K562 (cell line): ENCODE results near the gene DSG3. TPM values are rescaled to one million over a fixed set of nuclear protein-coding genes. Genes with fewer than 3 reads are reported as not detected.
A peak's percentile ranks its signal among the peaks of the same experiment; 100 is the strongest.

Experiments used
- ATAC-seq: fragments of 200-7000 bp; cut with Tn5 transposase; 3 replicates; pipeline ENCODE4 v1.9.1; 2020; ENCODE audit warnings: moderate library complexity
- BruUV-seq: library from RNA; stranded (reverse); fragments of 400-500 nt; replicated peaks from 2 replicates; lab custom pipeline; 2021; lab: Mats Ljungman, UMichigan
- CTCF ChIA-PET: fragments of 300-600 bp; formaldehyde crosslinking; extraction: SDS; loops from one replicate; lab custom pipeline; 2021; ENCODE audit warnings: low intra/inter-chr PET ratio; lab: Yijun Ruan, JAX
- POLR2A ChIA-PET: fragments of 300-600, 350-650 bp; sonication (Branson Sonifier 250); formaldehyde crosslinking; extraction: SDS; loops from one replicate; lab custom pipeline; 2021; ENCODE audit warnings: antibody characterized with exemption, inconsistent platforms; lab: Yijun Ruan, JAX
- DNase-seq, 4 experiments: peaks; one replicate each; pipeline versions ENCODE4 v3.0.0 to v3.0.0-alpha.2; 2011 to 2018; ENCODE audit warnings: low spot score in 3 of 4, mixed read lengths in 3 of 4; ENCODE audit errors: extremely low read depth in 1 of 4
- FAIRE-seq: peaks from 2 replicates; lab custom pipeline; 2011; peaks lifted over from hg19 to GRCh38; lab: Jason Lieb, UNC
- H2AFZ ChIP-seq: 2 replicates; pipeline ENCODE4 v1.6.0; 2011; ENCODE audit warnings: low read depth, low read length, control low read depth, inconsistent platforms
- H3K27ac ChIP-seq: fragments of 200-600 bp; 3 replicates; pipeline ENCODE4 v1.8.0; 2011; ENCODE audit warnings: low read depth, mild to moderate bottlenecking, control low read depth, inconsistent platforms, low read length, moderate library complexity, mixed read lengths; ENCODE audit errors: extremely low read depth
- H3K27me3 ChIP-seq, 2 experiments: fragments of 300-600 bp in 1 of 2; 2 replicates in 1 of 2; 3 replicates in 1 of 2; pipeline versions ENCODE4 v1.6.0 to v1.8.0; 2011; ENCODE audit warnings: inconsistent platforms in 2 of 2, low read length in 2 of 2, mild to moderate bottlenecking in 1 of 2, mixed read lengths in 1 of 2, moderate library complexity in 1 of 2; ENCODE audit not compliant: control insufficient read depth in 2 of 2, insufficient read depth in 2 of 2
- H3K36me3 ChIP-seq: fragments of 300-600 bp; 3 replicates; pipeline ENCODE4 v1.8.0; 2011; ENCODE audit warnings: mild to moderate bottlenecking, low read length, inconsistent platforms; ENCODE audit not compliant: control insufficient read depth, insufficient read depth
- H3K4me1 ChIP-seq, 2 experiments: fragments of 200-600 bp in 1 of 2; replicated peaks in 1 of 2; 2 replicates in 1 of 2; 3 replicates in 1 of 2; pipeline versions ENCODE4 v1.5.1 to v1.8.0; 2011; ENCODE audit warnings: inconsistent platforms in 2 of 2, low read length in 2 of 2, mild to moderate bottlenecking in 1 of 2, mixed read lengths in 1 of 2, moderate library complexity in 1 of 2; ENCODE audit not compliant: control insufficient read depth in 2 of 2, insufficient read depth in 2 of 2
- H3K4me2 ChIP-seq: 2 replicates; pipeline ENCODE4 v1.6.1; 2011; ENCODE audit warnings: low read length, control low read depth, inconsistent platforms, mixed read lengths; ENCODE audit not compliant: insufficient read depth
- H3K4me3 ChIP-seq: fragments of 200-600 bp; sonication (generic), shearing (Covaris generic); 2 replicates; pipeline ENCODE4 v1.5.1; 2016; ENCODE audit warnings: control low read depth, inconsistent platforms
- H3K79me2 ChIP-seq: fragments of 200-600 bp; 3 replicates; pipeline ENCODE4 v1.8.0; 2011; ENCODE audit warnings: low read length, inconsistent platforms; ENCODE audit not compliant: control insufficient read depth, insufficient read depth
- H3K9ac ChIP-seq, 2 experiments: 2 replicates each; pipeline versions ENCODE4 v1.6.0 to v1.6.1; 2011; ENCODE audit warnings: low read depth in 2 of 2, low read length in 2 of 2, control low read depth in 1 of 2, inconsistent platforms in 1 of 2, mild to moderate bottlenecking in 1 of 2, mixed read lengths in 1 of 2; ENCODE audit not compliant: insufficient read depth in 1 of 2
- H3K9me1 ChIP-seq: one replicate; pipeline ENCODE4 v1.6.0; 2011; ENCODE audit warnings: inconsistent platforms, mild to moderate bottlenecking, low read length, moderate library complexity; ENCODE audit not compliant: control insufficient read depth, insufficient read depth
- H3K9me3 ChIP-seq: replicated peaks from 2 replicates; pipeline ENCODE4 v1.5.1; 2011; ENCODE audit warnings: low read depth, low read length, inconsistent platforms; ENCODE audit not compliant: control insufficient read depth, insufficient read depth
- H4K20me1 ChIP-seq: replicated peaks from 2 replicates; pipeline ENCODE4 v1.6.1; 2011; ENCODE audit warnings: low read length, inconsistent platforms, mixed read lengths; ENCODE audit not compliant: control insufficient read depth, insufficient read depth
- CBFA2T3 ChIP-seq: fragments of 450-650 bp; IDR thresholded peaks from 2 replicates; pipeline ENCODE4 v1.6.1; 2017
- CHCHD3 ChIP-seq: fragments of 250-450 bp; sonication (Bioruptor Pico); IDR thresholded peaks from 2 replicates; pipeline ENCODE4 v2.1.2; 2022; ENCODE audit warnings: mild to moderate bottlenecking
- FOS ChIP-seq: IDR thresholded peaks from 3 replicates; pipeline ENCODE4 v1.6.1; 2011; ENCODE audit not compliant: insufficient read length; ENCODE audit errors: extremely low read depth
- FOSL1 ChIP-seq: fragments of 200-800 bp; sonication (Bioruptor generic); conservative IDR thresholded peaks from 2 replicates; pipeline ENCODE4 v1.6.1; 2016; ENCODE audit warnings: missing genetic modification characterization, missing compliant biosample characterization
- FOXA1 ChIP-seq: fragments of 450-650 bp; IDR thresholded peaks from 2 replicates; pipeline ENCODE4 v1.6.1; 2016; ENCODE audit warnings: mild to moderate bottlenecking, borderline replicate concordance
- HCFC1 ChIP-seq: IDR thresholded peaks from 2 replicates; pipeline ENCODE4 v1.6.1; 2012; ENCODE audit warnings: low read depth, low read length, improper control_type of control experiment
- JUN ChIP-seq, 2 experiments: sonication (generic) in 1 of 2; formaldehyde crosslinking in 1 of 2; IDR thresholded peaks; 2 replicates each; pipeline versions ENCODE4 v1.6.1 to v1.8.0; 2012 to 2022; ENCODE audit warnings: borderline replicate concordance in 2 of 2, mild to moderate bottlenecking in 2 of 2, improper control_type of control experiment in 1 of 2, low read depth in 1 of 2, low read length in 1 of 2, missing genetic modification reagents in 1 of 2
- MEF2A ChIP-seq: IDR thresholded peaks from 2 replicates; pipeline ENCODE4 v1.6.1; 2011; ENCODE audit warnings: low read depth, mild to moderate bottlenecking, low read length, moderate library complexity; ENCODE audit not compliant: control insufficient read depth
- RBFOX2 ChIP-seq: fragments of 200-400 bp; formaldehyde crosslinking; IDR thresholded peaks from 2 replicates; pipeline ENCODE4 v1.6.1; 2017; ENCODE audit warnings: low read depth, mild to moderate bottlenecking, low read length, moderate library complexity
- XRCC3 ChIP-seq: fragments of 450-650 bp; IDR thresholded peaks from 2 replicates; pipeline ENCODE4 v1.6.1; 2017; ENCODE audit warnings: mild to moderate bottlenecking, moderate library complexity
- WGBS: fragments of 100-300 bp; shearing (Covaris generic); methylation state at CpG from one replicate; pipeline ENCODE4 v1.1.6; 2016; ENCODE audit warnings: low coverage, mixed read lengths; ENCODE audit not compliant: insufficient coverage; ENCODE audit errors: missing lambda C conversion rate; 5-methylcytosine and 5-hydroxymethylcytosine counted together
- in situ Hi-C: fragments of 300-500 bp; cut with MboI; formaldehyde crosslinking; loops from 4 replicates; pipeline ENCODE4 v1.15.0; 2018; ENCODE audit warnings: inconsistent platforms, mixed read lengths
- intact Hi-C: fragments of 100-400 bp; cut with micrococcal nuclease; formaldehyde crosslinking; loops from 2 replicates; pipeline ENCODE4 v1.14.2; 2022
- polyA plus RNA-seq, 8 experiments: library from polyadenylated mRNA; depleted of rRNA in 4 of 8; stranded (reverse) in 5 of 8; unstranded in 3 of 8; fragments of >200 nt; fragmentation: Nextera tagmentation in 2 of 8; fragmentation: Illumina TruSeq in 1 of 8; extraction: Ambion mirVana in 2 of 8; extraction: Trizol in 1 of 8; gene quantifications; 2 replicates each; pipeline versions ENCODE4 v1.2.1 to v1.2.3, GENCODE V29; 2011 to 2014; ENCODE audit warnings: inconsistent platforms in 1 of 8, missing spikeins in 1 of 8
- total RNA-seq, 7 experiments: library from RNA; depleted of rRNA in 6 of 7; stranded (reverse); fragments of >200 nt in 6 of 7; fragmentation: Illumina TruSeq in 2 of 7; extraction: Trizol in 2 of 7; gene quantifications; 2 replicates each; pipeline versions ENCODE4 v1.2.1 to v1.2.3, GENCODE V29; 2011 to 2021; ENCODE audit warnings: low replicate concordance in 1 of 7
- TF ChIP-seq, protein P1 (sequence below): fragments of 250-450 bp; sonication (Bioruptor Pico); IDR thresholded peaks from 2 replicates; pipeline ENCODE4 v1.5.0; 2021; ENCODE audit warnings: mild to moderate bottlenecking, borderline replicate concordance

Gene DSG3
- total and polyA plus RNA-seq, 9 of the 15 experiments (the other 6 are each of a cell fraction or from before 2014, with no cell fraction given), result 0.04 to 0.18 (median 0.07) TPM; not detected in 1

DNA sequence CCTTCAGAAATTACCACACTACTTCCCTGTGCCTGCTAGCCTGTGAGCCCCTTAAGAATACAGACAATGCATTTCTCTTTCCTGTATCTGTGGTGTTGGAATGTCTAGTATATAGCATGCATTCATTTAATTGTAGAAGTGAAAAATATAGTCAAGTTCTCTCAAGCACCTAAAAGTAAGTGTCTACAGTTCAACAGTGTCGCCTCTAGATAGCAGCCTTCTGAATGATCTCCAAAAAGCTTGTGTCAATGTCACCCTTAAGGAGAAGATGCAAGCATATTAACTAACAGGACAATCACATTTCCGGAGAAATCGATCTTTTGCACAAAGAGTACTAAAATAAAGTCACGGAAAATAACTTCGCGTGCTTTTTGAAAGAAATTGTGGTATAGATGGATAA, 27.5 kb upstream of the DSG3 start:
- H3K27ac ChIP-seq, result no peak overlapping the region
- TF ChIP-seq MEF2A (no peak), CHCHD3 (CRISPR knock-in tag) (no peak), FOSL1 (peak; percentile 16; the same call in 1 of the 2 replicates), RBFOX2 (no peak), FOS (no peak), CBFA2T3 (no peak), JUN (IDR thresholded peaks at IDR 0.05; ENCODE audit: borderline replicate concordance, low read depth, low read length) (no peak), JUN (CRISPR knock-in tag; IDR thresholded peaks at IDR 0.05; ENCODE audit: borderline replicate concordance) (no peak), XRCC3 (no peak), HCFC1 (no peak), FOXA1 (0 out of 2 replicates have a peak, but pooled peaks have one; percentile 14)
- TF ChIP-seq, protein P1, sequence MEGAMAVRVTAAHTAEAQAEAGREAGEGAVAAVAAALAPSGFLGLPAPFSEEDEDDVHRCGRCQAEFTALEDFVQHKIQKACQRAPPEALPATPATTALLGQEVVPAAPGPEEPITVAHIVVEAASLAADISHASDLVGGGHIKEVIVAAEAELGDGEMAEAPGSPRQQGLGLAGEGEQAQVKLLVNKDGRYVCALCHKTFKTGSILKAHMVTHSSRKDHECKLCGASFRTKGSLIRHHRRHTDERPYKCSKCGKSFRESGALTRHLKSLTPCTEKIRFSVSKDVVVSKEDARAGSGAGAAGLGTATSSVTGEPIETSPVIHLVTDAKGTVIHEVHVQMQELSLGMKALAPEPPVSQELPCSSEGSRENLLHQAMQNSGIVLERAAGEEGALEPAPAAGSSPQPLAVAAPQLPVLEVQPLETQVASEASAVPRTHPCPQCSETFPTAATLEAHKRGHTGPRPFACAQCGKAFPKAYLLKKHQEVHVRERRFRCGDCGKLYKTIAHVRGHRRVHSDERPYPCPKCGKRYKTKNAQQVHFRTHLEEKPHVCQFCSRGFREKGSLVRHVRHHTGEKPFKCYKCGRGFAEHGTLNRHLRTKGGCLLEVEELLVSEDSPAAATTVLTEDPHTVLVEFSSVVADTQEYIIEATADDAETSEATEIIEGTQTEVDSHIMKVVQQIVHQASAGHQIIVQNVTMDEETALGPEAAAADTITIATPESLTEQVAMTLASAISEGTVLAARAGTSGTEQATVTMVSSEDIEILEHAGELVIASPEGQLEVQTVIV, result no peak
- H2AFZ ChIP-seq, result peak overlapping the region; percentile 43; the same call in 1 of the 2 replicates
- no TSS peak for BruUV-seq
- H3K4me3 ChIP-seq, result no peak overlapping the region
- no peaks in the 10 kb centered on the region for H3K79me2 ChIP-seq
- no peaks in the 10 kb centered on the region for H3K27me3 ChIP-seq
- H3K4me2 ChIP-seq, result no peak overlapping the region
- H3K9me1 ChIP-seq, result no peaks in the 10 kb centered on the region
- H4K20me1 ChIP-seq, result no peaks in the 10 kb centered on the region
- no peaks in the 10 kb centered on the region for H3K9me3 ChIP-seq
- in situ Hi-C loops, result no loop called here
- POLR2A ChIA-PET, result interaction anchor here (0.6 to 0.8 kb wide), 2 partner anchors 10 to 473 kb away, joined by 3 read pairs; no protein-coding TSS in a partner anchor
- no peaks in the 10 kb centered on the region for H3K36me3 ChIP-seq
- peak; percentile 57 for ATAC-seq
- CTCF ChIA-PET, result no interaction called here
- intact Hi-C loops, result loop anchor here (5.0 kb wide), 6 partner anchors 87 to 557 kb away; no protein-coding TSS in a partner anchor
- peak in 1 of 4 experiments; percentile 39 for DNase-seq
- H3K9ac ChIP-seq, result no peak overlapping the region
- FAIRE-seq, result no peak
- peaks cover 0 to 5% of the 10 kb centered on the region in 2 experiments; a peak in 1 of 5 replicates for H3K4me1 ChIP-seq
- WGBS, result 19% methylated on average over 6 of the region's 6 CpGs
